EL (cell line): ENCODE results near the gene SCUBE1.
"Not testable (repeated sequence)": the region's sequence is repeated elsewhere in the genome, so short reads cannot be mapped to it uniquely, and the experiment has no call there.

Source experiments
- DNase-seq: peaks from one replicate; pipeline ENCODE4 v3.0.0-alpha.2; 2016

Gene SCUBE1

DNA sequence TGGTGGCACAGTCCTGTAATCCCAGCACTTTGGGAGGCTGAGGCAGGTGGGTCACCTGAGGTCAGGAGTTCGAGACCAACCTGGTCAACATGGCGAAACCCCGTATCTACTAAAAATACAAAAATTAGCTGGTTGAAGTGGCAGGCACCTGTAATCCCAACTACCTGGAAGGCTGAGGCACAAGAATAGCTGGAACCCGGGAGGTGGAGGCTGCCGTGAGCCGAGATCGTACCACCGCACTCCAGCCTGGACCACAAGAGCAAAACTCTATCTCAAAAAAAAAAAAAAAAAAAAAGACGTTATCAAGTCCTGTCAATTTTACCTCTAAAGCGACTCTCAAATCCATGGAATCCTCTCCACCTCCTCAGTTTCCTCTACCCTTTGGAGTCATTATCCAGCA lies 12.5 kb upstream of the SCUBE1 start:
- DNase-seq, result not testable (repeated sequence)

DNA sequence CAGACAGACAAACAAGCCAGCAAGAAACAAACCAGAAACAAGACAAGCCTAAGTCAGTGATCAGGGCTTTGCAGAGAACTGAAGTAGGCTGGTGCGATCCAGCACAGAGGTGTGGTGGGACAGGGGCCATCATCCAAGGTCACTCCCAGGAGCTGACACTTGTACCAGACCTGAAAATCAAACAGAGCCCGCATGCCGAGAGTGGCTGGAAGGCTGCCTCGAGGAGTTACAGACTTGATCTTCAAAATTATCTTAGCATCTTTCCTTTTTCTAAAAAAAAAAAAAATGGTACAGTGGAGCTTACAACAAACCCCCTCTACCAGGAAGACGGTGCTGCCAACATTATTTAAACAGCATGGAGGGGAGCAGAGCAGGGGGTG lies 8.8 kb upstream of the SCUBE1 start:
- DNase-seq, result no peak

DNA sequence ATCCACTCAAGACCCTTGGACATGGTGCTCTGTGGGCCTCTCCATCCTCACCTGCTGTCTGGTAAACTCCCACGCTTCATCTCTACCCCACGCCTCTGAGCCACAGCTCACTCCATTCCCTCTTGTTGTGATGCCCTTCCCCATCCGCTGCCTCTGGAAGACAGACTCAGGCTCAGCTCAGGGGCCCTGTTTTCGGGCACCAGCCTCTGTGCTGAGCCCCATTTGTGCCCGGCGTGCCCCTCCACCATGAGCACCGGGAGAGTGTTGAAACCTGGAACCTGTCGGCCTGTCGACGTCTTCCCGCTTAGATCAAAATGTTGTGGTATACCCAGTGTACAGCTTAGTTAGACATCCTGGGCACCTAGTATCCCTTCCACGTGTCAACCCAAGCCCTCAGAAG lies 6.5 kb upstream of the SCUBE1 start:
- no peak for DNase-seq

DNA sequence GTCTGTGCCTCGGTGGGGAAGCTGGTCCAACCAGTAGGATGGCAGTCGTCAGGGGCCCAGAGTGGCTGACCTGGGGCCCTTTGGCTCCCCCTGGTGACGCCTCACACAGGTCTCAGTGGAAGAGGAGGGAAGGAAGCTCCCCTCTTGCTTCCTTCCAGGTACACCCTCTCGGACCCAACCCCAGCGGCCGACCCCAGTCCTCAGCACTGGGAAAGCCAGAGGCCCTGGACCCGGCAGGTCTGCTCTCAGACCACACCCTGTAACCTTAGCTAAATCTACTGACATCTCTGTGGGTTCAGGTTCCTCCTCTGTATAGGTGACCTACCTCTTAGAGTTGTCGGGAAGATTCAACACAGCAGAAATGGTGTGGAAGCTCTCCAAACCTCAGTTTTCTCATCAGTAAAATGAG lies 3.4 kb upstream of the SCUBE1 start:
- peak; percentile 33 for DNase-seq

DNA sequence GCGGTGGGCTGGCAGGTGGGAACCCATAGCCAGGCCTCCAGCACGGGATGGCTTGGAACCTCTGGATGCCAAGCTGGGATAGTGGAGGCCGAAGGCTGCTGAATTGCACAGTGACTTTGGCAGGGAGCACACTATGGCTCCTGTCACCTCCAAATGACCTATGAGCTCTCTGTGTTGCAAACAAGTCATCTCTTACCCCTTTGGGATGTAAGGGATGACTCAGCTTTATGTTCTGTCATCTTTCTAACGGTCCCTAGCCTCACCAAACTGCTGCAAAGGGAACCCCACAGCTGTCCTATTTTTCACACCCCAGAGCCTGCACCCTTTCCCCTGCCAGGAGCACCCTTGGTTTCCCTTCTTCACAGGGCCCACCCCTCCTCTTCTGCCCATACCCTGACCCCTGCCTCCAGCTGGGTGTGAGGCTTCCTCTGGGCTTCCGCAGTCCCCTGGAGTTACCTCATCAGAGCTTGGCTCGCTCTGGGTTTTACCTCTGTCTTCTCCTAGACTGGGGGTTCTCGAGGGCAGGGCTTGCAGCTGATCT lies 2.7 kb upstream of the SCUBE1 start:
- DNase-seq, result no peak

DNA sequence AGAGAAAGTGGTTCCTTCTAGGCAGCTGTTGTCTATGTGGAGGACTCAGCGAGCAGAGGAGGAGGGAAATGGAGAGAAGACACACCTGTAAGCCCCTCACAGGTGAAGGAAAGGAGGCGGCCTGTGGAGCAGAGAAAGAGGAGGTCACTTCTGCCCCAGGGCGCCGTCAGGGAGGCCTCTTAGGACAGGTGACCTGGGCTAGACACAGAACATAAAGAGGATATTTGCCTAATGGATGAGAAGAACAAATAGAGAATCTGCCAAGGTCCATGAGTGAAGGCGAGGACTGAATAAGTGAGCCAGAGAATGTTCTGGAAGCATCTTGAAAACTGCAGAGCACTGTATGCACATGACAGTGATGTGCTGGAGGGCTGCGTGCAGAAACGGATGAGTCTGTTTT lies 2.2 kb upstream of the SCUBE1 start:
- no peak for DNase-seq

DNA sequence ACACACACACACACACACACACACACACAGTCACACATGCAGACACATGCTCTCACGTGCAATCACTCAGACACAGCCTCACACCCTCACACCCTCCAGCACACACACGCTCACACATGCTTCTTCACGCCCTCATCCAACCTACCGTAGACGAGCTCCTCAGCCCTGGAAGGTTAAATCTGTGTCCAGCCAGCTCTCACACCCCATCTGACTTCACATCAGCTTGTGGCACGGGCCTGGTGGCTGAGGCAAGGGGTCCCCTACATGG lies 1.3 kb upstream of the SCUBE1 start:
- DNase-seq, result no peak

DNA sequence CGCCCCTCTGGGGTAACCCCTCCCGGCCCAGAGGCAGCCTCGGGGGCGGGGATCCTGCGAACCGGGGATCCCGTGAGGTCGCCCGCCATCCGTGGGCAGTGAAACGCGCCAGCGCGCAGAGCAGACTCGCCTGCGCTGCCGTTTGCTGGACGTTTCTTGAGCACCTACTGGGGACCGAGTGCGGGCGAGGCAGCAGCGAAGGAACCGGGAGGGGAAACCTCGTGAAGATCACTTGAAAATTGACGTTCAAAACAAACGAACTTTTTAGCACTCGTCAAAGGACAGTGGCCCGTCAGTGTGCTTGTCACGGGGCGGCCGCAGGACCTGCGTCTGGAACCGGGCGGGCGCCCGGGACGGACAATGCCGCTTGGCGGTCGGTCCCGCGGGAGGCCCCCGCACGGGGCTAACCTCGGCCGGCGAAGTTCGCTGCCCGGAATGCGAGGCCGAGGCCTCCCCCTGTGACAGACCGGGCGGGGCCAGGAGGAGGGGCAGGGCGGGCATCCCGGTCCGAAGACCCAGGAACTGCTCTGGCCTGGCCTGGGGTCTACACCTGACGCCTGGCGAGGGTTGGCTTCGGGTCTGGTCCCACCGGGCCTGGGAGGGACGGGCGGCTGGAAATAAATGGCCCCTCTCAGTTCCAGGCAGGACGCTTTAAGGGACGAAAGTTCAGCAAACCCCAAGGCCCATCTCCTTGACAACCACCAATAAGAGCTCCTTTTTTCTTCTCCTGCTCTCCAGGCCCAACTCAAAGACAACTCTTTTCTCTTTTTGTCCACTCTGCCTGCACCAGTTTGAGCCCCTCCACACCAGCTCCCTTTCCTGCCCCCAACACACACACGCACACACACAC lies 723 bp upstream of the SCUBE1 start:
- no peak for DNase-seq

DNA sequence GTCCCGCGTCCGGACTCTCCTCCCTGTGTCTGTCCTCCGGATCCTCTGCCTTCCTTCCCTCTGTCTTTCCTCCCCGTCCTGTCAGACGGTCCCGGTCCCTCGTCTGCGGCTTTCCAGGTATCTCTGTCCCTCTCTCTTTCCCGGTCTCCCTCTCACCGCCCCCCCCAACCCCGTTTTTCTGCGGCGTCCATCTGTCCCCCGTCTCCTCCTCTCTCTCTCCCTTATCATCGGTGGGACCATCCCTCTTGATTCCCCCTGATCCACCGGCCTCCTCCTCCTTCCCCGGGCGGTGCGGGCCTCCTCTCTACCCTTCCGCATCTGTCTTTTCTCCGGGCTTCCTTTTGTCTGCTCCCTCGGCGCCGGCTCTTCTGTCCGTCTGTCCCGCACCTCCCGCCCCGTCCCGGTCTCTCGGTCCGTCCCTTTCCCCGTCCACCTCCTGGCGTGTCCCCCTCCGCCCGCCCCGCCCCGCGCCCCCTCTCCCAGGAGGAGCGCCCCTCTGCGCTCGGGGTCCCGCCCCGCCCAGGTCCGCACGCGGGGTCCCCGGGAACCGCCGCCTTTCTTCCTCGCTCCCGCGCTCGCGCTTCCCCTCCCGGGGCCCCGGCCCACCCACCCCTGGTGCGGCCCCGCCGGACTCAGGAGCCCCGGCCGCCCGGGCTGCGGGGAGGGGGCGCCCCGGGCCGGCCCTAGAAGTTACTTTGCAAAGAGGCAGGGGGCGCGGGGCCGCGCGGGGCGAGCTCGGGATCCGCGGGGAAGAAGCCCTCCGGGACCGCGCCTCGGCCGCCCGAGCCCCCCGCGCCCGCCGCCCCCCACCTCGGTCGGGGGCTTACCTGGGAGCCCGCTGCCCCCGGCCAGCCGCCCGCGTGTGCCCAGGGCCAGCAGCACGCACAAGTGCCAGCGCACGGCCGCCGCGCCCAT lies 568 bp downstream of the SCUBE1 start:
- DNase-seq, result no peak

DNA sequence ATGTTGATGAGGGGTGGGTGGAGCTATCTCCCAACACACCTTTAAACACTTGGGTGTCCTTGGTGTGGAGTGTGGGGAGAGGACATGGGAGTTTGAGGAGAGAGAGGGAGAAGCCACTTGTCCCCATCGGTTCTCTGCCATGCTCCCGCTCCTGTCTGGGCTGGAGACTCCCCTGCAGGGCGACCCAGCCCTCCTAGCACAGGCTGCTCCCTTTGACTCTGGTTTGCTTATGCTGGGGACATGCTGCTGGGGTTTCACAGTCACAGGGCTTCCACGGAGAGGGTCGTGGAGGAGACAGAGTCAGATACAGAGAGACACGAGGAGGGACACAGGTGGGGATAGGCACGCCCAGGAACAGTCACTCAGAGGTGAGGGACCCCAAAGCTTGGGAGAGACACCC lies 1.6 kb downstream of the SCUBE1 start:
- no peak for DNase-seq

DNA sequence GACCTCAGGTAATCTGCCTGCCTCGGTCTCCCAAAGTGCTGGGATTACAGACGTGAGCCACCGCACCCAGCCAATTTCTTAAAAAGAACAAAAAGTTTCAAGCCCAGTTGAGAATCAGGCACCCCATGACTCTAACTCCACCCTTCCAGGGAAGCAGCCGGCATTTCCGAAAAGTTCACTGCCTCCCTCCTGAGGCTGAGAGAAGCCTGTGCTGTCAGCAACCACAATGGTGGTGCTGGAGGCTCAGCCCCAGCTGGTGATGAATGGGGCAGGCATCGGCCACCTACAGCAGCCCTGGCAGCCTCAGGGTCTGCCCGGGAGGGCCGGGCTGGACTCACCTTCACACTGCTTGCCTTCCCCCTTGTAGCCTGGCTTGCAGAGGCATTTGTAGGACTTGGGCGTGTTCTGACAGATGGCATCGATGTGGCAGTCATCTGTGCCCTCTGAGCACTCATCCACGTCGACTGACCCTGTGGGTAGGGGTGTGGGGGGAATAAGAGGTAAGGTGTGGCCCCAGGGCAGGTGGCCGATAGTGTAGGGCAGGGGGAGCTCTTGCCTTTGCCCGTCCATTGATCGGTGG lies 4.3 kb downstream of the SCUBE1 start:
- DNase-seq, result no peak

DNA sequence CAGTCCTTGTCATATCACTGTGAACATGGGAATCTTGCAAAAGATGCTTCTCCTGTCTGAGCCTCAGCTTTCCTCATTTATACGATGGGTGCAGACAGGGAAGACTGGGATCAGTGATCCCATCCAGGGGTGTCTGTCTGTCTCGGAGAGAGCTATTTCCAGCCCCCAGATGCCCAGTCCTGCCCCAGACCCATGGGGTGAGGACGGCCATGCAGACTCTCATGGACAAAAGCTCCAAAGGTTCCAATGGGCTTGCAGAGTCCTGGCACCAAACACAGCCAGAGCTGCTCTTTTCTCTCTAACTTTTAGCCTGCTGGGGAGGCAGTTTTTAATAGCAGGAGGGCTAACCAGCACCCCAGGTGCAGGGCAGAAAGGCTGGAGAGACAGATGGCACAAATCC lies 5.2 kb downstream of the SCUBE1 start:
- DNase-seq, result no peak

DNA sequence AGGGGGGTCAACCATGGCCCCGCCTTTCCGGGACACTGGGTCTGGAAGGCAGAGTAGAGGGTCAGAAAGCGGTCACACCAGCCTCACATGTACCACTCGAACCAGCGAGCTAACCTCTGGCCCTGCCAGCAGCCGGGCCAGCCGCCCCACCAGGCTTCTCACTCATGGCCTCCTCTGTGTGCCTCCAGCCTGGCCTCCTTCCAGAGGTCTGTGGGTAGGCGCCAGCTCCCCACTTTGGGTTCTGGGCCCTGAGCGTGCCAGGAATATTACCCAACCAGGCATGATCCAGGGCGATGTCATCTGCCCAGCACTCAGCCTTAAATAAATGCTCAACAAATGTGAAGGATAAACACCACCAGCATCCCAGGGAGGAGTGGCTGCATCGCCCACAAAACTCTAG lies 5.8 kb downstream of the SCUBE1 start:
- no peak for DNase-seq

DNA sequence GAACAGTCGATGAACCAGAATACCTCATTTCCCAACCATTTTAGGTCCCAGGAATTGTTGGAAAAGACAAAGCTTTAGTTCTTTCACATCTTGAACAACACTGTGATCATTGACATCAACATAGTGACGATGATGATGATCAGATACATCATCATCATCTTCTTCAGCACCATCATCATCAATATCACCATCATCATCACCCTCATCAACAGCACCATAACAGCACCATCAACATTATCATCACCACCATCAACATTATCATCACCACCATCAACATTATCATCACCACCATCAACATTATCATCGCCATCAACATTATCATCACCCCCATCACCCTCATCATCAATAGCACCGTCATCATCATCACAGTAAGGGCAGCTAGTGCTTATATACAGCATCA lies 8.8 kb downstream of the SCUBE1 start:
- no peak for DNase-seq

DNA sequence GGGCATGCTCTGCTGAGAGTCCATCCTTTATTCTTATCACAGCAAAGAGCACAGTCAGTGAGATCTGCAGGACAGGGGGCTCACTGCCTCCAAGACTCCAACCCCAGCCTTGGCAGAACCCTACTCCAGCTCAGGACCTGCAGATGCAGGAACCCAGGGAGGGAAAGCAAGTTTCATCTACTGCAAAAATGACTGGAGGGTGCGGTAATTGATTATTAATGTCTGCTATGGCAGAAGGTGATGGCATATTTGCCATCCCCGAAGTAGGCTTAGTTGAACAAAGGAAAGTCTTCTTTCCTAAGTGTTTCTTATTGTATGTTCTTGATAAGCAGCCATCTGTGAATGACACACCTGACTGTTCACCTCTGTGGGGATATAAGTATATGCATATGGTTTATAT lies 9.2 kb downstream of the SCUBE1 start:
- no peak for DNase-seq

DNA sequence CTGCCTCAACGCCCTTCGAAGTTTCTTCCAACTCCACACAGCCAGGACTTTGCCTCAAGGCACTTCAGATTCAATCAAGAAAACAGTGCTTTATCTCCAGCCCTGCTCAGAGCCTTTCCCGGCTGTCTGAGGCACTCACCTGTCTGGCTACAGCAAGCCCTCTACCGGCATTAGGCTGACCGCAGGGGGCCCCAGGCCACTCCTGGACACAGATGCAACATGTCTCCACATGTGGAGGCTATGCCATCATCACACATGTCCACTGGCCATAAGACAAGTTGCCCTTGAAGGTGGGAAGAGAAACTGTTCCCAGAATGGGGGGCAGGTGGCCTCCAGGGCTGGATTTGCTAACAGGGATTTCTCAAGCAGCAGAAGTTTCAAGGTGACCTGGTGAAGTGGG lies 10.0 kb downstream of the SCUBE1 start:
- DNase-seq, result no peak

DNA sequence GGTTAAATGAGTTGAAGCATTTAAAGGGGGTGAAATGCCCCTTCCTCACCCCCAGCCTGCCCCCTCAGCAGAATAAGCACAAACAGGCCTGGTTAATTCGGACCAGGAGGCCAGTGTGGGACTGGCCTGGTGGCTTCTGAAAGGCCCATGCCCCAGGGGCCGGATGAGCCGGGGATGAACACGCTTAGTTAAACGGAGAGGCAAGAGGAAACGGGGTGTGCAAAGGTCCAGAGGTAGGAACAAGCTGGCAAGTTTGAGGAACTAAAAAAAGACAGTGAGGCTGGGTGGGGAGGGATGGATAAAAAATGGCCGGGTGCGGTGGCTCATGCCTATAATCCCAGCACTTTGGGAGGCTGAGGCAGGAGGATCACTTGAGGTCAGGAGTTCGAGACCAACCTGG lies 11.5 kb downstream of the SCUBE1 start:
- no peak for DNase-seq

DNA sequence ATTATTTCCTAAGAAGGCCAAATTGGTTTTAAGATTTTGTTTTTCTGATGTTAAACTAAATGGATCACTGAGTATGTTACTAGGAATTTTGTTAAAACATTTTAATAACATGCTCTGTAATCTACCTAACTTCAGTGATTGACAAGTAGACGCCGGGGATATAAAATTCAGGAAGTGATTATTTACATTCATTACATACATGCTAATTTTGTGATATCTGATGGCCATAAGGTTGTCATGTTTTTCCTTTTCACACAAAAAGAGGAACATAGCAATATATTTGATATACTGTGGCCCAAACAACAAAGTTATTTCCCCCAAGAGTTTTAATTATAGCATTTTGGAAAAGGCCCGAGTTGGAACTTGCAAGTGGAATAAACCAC lies 12.1 kb downstream of the SCUBE1 start:
- no peak for DNase-seq

DNA sequence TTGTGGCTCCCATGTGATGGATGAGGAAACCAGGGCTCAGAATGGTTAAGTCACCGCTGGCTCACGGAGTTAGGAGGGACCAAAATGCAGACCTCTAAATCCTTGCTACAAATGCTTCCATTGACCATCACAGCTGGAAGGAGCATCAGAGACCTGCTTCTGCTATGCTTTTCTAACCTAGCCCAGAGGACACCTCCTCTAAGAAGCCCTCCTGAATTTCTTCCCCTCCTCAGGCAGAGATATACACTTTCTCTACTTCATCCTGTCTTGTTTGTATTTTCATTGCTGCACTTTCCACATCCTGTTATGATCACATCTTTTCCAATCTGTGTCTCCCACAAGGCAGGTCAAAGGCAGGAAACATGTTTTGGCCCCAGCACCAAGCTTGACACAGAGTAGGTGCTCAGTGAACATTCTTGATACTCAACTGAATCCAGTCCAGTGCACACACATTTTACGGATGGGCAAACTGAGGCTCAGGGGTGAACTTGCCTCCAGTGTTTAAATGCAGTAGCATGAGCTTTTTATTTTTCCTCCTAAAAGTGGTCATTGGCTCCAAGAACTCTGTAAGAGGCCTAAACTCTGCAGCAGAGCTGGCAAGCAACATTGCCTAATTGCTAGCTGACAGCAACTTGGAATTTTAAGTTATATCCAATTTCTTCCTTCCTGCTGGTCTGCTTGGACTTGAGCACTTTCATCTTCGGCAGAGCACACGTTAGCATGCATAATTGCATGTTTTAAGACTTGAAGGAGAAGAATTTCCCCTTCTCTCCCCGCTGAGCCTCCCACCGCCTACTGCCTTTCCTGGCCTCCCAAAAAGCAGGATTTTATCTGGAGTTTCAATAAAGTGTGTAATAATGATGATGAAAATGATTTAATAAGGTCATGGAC lies 12.7 kb downstream of the SCUBE1 start:
- DNase-seq, result no peak

DNA sequence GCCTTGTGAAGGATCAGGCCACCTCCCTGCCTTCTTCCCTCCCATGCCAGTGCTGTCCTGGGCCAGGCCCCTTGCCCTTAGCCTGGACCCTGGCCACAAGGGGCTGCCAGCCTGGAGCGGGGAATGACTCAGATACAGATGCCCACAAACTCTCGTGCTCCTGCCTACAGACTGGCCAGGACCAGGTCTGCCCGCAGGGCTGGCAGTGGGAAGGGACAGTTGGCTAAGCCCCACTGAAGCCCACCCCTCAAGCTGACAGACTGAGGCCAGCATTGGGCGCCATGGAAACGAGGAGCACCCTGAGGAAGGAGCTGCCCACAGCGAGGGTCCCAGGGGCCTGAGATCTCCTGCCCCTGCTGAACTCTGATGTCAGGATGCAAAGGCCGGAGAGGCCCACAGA lies 14.1 kb downstream of the SCUBE1 start:
- no peak for DNase-seq

DNA sequence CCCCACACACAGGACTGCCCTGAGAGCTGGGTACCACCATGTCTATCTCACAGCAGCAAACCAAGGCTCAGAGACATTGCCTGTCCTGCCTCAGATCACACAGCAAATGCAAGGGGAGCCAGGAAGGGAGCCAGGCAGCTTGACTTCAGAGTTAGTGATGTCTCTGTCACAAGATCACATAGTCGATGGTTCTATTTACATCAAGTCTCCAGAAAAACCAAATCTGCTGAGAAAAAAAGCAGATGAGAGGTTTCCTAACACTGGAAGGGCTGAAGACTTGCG lies 16.1 kb downstream of the SCUBE1 start:
- no peak for DNase-seq

DNA sequence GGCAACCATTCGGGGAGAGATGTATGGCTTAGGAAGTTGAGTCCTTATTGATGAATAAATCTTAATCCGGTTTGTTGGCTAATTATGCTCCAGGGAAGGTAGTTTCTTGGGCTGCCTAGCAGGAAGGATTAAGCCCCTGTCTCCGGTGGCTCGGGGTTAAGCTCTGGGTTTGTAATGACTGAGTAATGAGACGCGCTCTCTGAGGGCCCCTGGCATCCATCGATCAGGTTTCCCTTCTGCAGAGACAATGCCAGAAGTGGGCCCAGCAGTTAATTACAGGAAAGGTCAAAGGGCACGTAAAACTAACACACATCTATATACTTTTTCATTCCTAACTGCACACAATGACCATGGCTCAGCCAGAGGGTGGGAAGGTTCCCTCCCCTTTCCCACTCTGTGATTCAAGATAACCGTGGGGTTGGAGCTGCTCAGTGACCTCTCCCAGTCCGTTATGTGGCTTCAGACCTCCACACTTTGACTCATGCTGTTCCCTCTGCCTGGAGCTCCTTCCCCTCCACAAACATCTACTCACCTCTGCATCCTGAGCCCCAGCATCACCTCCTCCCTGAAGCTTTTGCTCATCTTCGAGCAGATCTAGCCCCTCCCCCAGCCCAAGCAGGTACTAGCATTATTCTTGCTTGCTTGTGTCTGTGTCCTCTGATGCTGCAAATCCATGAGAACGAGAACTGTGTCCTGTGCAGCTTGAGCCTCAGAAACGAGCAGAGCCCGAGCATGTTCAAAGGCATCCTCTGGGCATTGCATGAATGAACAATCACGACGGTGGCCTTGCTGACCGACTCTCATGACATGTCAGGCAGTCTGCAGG lies 16.6 kb downstream of the SCUBE1 start:
- DNase-seq, result no peak
